ENCODE data around the gene CDH13. TPM values are rescaled to one million over a fixed set of nuclear protein-coding genes. Genes with fewer than 3 reads are reported as not detected.

The CDH13 gene
- total RNA-seq, 1 donor from 2014 or later, result 25.7 TPM

- no peak for FAIRE-seq
Observed at GRCh38 chr16:83125999-83126568, 499.3 kb downstream of the CDH13 start.

GRCh38 chr16:83128041-83128440, 501.3 kb downstream of the CDH13 start:
- FAIRE-seq (no peak), DNase-seq (ENCODE audit: low spot score in 2 of 2) (no peak)

More at GRCh38 chr16:83125999-83126568, 499.3 kb downstream of the CDH13 start:
- no peak for DNase-seq (ENCODE audit: low spot score in 2 of 2)

GRCh38 chr16:83130039-83130438, 503.3 kb downstream of the CDH13 start:
- FAIRE-seq, result no peak
- DNase-seq (ENCODE audit: low spot score in 2 of 2), result no peak

GRCh38 chr16:83134638-83135037, 507.9 kb downstream of the CDH13 start:
- FAIRE-seq (no peak), DNase-seq (ENCODE audit: low spot score in 2 of 2) (no peak)

- FAIRE-seq (no peak), DNase-seq (ENCODE audit: low spot score in 2 of 2) (no peak)
Observed at GRCh38 chr16:83136419-83136818, 509.6 kb downstream of the CDH13 start.

- FAIRE-seq (no peak), DNase-seq (ENCODE audit: low spot score in 2 of 2) (no peak)
Observed at GRCh38 chr16:83136924-83137323, 510.2 kb downstream of the CDH13 start.

GRCh38 chr16:83137326-83137781, 510.6 kb downstream of the CDH13 start:
- FAIRE-seq (no peak), DNase-seq (ENCODE audit: low spot score in 2 of 2) (peak in 1 of 2 donors; percentile 18)

GRCh38 chr16:83137894-83138293, 511.1 kb downstream of the CDH13 start:
- DNase-seq (ENCODE audit: low spot score in 2 of 2) (no peak), FAIRE-seq (no peak)

- no peak for DNase-seq (ENCODE audit: low spot score in 2 of 2)
- FAIRE-seq, result no peak
Observed at GRCh38 chr16:83138512-83138911, 511.7 kb downstream of the CDH13 start.

GRCh38 chr16:83138976-83139690, 512.4 kb downstream of the CDH13 start:
- DNase-seq (ENCODE audit: low spot score in 2 of 2) (no peak), FAIRE-seq (no peak)

- FAIRE-seq (no peak), DNase-seq (ENCODE audit: low spot score in 2 of 2) (no peak)
Observed at GRCh38 chr16:83143788-83144187, 517.0 kb downstream of the CDH13 start.

GRCh38 chr16:83145297-83145696, 518.5 kb downstream of the CDH13 start:
- DNase-seq (ENCODE audit: low spot score in 2 of 2), result peak in 1 of 2 donors; percentile 11
- FAIRE-seq, result no peak

- DNase-seq (ENCODE audit: low spot score in 2 of 2) (no peak), FAIRE-seq (no peak)
Observed at GRCh38 chr16:83147244-83147643, 520.5 kb downstream of the CDH13 start.

- FAIRE-seq, result no peak
- DNase-seq (ENCODE audit: low spot score in 2 of 2), result no peak
Observed at GRCh38 chr16:83158320-83158957, 531.7 kb downstream of the CDH13 start.

GRCh38 chr16:83159049-83159448, 532.3 kb downstream of the CDH13 start:
- no peak for DNase-seq (ENCODE audit: low spot score in 2 of 2)
- no peak for FAIRE-seq

GRCh38 chr16:83160287-83161020, 533.7 kb downstream of the CDH13 start:
- no peak for DNase-seq (ENCODE audit: low spot score in 2 of 2)
- FAIRE-seq, result no peak

GRCh38 chr16:83162791-83163190, 536.0 kb downstream of the CDH13 start:
- FAIRE-seq (no peak), DNase-seq (ENCODE audit: low spot score in 2 of 2) (no peak)

GRCh38 chr16:83164816-83165215, 538.0 kb downstream of the CDH13 start:
- no peak for FAIRE-seq

GRCh38 chr16:83171396-83171795, 544.6 kb downstream of the CDH13 start:
- FAIRE-seq, result no peak
- DNase-seq (ENCODE audit: low spot score in 2 of 2), result no peak

More at GRCh38 chr16:83164816-83165215, 538.0 kb downstream of the CDH13 start:
- DNase-seq (ENCODE audit: low spot score in 2 of 2), result no peak

GRCh38 chr16:83174671-83175070, 547.9 kb downstream of the CDH13 start:
- DNase-seq (ENCODE audit: low spot score in 2 of 2), result no peak
- FAIRE-seq, result no peak

GRCh38 chr16:83176802-83177201, 550.0 kb downstream of the CDH13 start:
- no peak for FAIRE-seq
- no peak for DNase-seq (ENCODE audit: low spot score in 2 of 2)
